ENCODE data around the gene COX6B2. TPM values are rescaled to one million over a fixed set of nuclear protein-coding genes. Genes with fewer than 3 reads are reported as not detected.

The COX6B2 gene
- total RNA-seq, 2 donors from 2014 or later = 3.1 to 7.4 TPM

GRCh38 chr19:55362990-55363716, 8.6 kb upstream of the COX6B2 start, which contains the start of gene GARIN5B:
GARIN5B (minus strand) TSS chr19:55363260; CDS start chr19:55363066, 194 bp downstream.
- Mint-ChIP-seq H3K4me1 (ENCODE audit: low read depth) (no peaks in the 10 kb centered on the region), H3K27ac (no peak within 1 kb of the TSS), H3K36me3 (ENCODE audit: insufficient read depth in 2 of 2) (no peaks in the 10 kb centered on the region), H3K4me3 (no peak within 1 kb of the TSS), H3K9me3 (no peaks in the 10 kb centered on the region), H3K27me3 (ENCODE audit: low read depth) (no peaks in the 10 kb centered on the region)
- DNase-seq (no peak), ATAC-seq (replicated peaks in 1 of 2) (no peak)

- Mint-ChIP-seq H3K27me3 (ENCODE audit: low read depth) (peaks cover 2% of the 10 kb centered on the region), H3K4me3 (no peak overlapping the region), H3K36me3 (ENCODE audit: insufficient read depth in 2 of 2) (no peaks in the 10 kb centered on the region), H3K4me1 (ENCODE audit: low read depth) (no peaks in the 10 kb centered on the region), H3K27ac (no peak overlapping the region), H3K9me3 (no peaks in the 10 kb centered on the region)
- ATAC-seq (replicated peaks in 1 of 2) (no peak), DNase-seq (no peak)
Measured at GRCh38 chr19:55362174-55362989, 7.9 kb upstream of the COX6B2 start.

DNA sequence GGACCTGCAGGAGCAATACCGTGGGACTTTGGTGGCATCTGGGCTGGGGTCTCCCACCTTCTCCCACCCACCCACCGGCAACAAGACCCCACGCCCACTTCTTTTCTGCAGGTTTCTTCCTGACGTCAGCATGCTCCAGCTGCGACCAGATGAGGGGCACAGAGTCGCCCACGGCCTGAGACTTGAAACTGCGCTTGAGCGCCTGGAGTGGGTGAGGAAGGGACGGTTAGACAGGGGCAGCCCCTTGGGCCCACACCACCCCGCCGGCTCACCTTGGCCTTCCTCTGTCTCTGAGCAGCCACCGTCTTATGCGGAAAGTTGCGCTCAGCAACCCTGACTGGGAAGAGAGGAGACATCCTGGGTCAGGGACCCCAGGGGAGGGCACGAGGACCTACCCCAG, 6.4 kb upstream of the COX6B2 start:
- no peak overlapping the region for H3K4me3 Mint-ChIP-seq
- no peak for ATAC-seq (replicated peaks in 1 of 2)
- no peak for DNase-seq
- no peaks in the 10 kb centered on the region for H3K36me3 Mint-ChIP-seq (ENCODE audit: insufficient read depth in 2 of 2)
- H3K4me1 Mint-ChIP-seq (ENCODE audit: low read depth) = no peaks in the 10 kb centered on the region
- peaks cover 13% of the 10 kb centered on the region for H3K27me3 Mint-ChIP-seq (ENCODE audit: low read depth)
- no peaks in the 10 kb centered on the region for H3K9me3 Mint-ChIP-seq
- H3K27ac Mint-ChIP-seq = no peak overlapping the region

GRCh38 chr19:55358943-55359908, 4.7 kb upstream of the COX6B2 start:
- Mint-ChIP-seq H3K4me1 (ENCODE audit: low read depth) (no peaks in the 10 kb centered on the region), H3K36me3 (ENCODE audit: insufficient read depth in 2 of 2) (no peaks in the 10 kb centered on the region), H3K4me3 (no peak overlapping the region), H3K27me3 (ENCODE audit: low read depth) (peaks cover 21% of the 10 kb centered on the region), H3K27ac (peak overlapping the region; percentile 28), H3K9me3 (no peaks in the 10 kb centered on the region)
- ATAC-seq (replicated peaks in 1 of 2) (no peak), DNase-seq (no peak)

- peaks cover 7% of the 10 kb centered on the region for H3K4me1 Mint-ChIP-seq (ENCODE audit: low read depth)
- no peak for DNase-seq
- ATAC-seq (replicated peaks in 1 of 2) = no peak
- no peak overlapping the region for H3K27ac Mint-ChIP-seq
- H3K27me3 Mint-ChIP-seq (ENCODE audit: low read depth) = peaks cover 21% of the 10 kb centered on the region
- no peaks in the 10 kb centered on the region for H3K36me3 Mint-ChIP-seq (ENCODE audit: insufficient read depth in 2 of 2)
- H3K9me3 Mint-ChIP-seq = no peaks in the 10 kb centered on the region
- H3K4me3 Mint-ChIP-seq = no peak overlapping the region
Measured at GRCh38 chr19:55358493-55358892, 4.0 kb upstream of the COX6B2 start.

DNA sequence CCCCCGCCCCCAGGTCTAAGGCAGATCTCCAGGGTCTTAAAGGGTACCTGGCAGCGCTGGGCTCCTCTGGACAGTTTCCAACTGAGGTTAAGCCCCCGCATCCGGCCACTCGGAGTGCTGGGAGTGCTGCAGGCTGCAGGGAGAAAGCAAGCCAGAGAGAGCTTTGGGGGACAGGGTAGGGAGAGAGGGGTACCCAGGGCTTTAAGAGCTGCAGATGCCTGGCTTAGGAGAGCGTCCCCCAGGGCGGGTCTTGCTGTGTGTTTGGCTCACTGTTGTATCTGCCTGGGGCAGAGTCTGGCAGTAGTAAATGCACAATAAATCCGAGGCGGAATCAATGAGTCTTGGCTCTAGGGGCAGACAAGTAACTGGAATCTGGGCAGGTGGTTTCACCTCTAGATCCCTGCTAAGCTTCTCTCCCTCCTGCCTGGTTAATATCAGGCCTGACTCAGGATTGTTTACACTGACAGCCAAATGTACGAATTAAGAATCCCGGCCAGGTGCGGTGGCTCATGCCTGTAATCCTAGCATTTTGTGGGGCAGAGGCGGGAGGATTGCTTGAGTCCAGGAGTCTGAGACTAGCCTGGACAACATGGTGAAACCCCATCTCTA, 798 bp upstream of the COX6B2 start:
- Mint-ChIP-seq H3K4me3 (peak overlapping the region in 1 of 2 donors; percentile 15), H3K9me3 (no peaks in the 10 kb centered on the region), H3K36me3 (ENCODE audit: insufficient read depth in 2 of 2) (no peaks in the 10 kb centered on the region), H3K27me3 (ENCODE audit: low read depth) (peaks cover 47% of the 10 kb centered on the region), H3K27ac (no peak overlapping the region), H3K4me1 (ENCODE audit: low read depth) (peaks cover 18% of the 10 kb centered on the region)
- no peak for DNase-seq
- no peak for ATAC-seq (replicated peaks in 1 of 2)

DNA sequence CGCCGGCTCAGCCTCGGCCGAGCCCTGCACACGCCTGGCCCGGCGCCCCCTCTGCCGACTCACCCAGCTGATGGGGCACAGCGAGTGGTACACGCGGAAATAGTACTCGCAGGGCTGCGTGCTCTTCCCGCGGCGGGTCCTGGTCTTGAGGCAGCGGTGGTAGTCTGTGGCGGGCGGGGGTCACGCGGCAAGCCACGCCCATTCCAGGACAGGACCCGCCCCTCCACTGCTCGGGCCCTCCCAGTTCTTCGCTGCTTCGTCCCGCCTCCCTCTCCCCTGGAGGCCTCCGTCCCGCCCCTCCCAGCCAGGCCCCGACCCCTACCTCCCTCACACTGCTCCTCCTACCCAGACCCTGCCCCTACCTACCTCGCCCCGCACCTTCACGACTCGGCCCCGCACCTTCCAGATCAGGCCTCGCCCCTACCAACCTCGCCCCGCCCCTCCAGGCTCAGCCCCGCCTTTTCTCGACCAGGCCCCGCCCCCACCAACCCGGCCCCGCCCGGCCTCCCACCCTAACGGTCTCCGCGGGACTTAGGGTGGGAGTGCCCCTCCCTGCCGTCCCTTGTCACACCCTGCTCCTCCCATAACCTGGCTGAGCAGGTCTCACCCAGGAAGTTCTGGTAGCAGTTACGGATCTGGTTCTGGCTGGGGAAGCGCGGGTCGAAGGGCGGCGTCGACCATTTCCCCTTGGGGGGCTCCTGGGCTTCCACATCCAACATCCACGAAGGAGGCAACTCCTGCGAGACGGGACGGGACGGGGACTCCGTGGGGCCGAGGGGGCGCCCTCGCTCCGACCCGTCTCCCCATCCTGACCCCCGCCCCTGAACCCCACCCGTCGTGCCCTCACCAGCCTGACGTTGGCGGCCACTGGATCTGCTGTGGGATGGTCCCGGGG, 469 bp downstream of the COX6B2 start:
- peak overlapping the region; percentile 83 to 86 for H3K4me3 Mint-ChIP-seq
- no peaks in the 10 kb centered on the region for H3K36me3 Mint-ChIP-seq (ENCODE audit: insufficient read depth in 2 of 2)
- H3K27ac Mint-ChIP-seq = no peak overlapping the region

DNA sequence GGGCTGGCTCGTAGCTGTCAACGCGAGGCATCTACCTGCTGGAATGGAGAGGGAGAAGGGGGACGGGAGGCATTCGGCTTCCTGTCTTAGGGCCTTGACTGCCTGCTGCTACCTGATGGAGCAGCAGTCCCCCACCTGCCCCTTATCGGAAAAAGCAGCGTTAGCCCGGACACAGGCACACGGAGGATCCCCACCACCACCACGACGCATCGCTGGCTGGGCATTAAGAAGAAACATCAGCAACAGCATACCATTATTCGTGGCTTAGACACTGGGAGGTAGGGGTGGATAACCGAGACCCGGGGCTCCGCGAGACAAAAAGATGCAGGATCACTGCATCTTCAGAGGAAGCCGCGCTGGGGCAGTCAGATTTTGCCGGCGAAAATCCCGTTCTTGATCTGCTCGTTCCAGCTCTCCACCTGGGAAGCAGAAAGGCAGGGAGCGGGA, 1.1 kb downstream of the COX6B2 start:
- peak overlapping the region; percentile 83 to 86 for H3K4me3 Mint-ChIP-seq
- no peaks in the 10 kb centered on the region for H3K36me3 Mint-ChIP-seq (ENCODE audit: insufficient read depth in 2 of 2)
- ATAC-seq (replicated peaks in 1 of 2) (peak in 1 of 2 donors; percentile 5), DNase-seq (no peak)
- peaks cover 18% of the 10 kb centered on the region for H3K4me1 Mint-ChIP-seq (ENCODE audit: low read depth)
- peaks cover 47% of the 10 kb centered on the region for H3K27me3 Mint-ChIP-seq (ENCODE audit: low read depth)
- H3K9me3 Mint-ChIP-seq = no peaks in the 10 kb centered on the region
- no peak overlapping the region for H3K27ac Mint-ChIP-seq

More for the DNA sequence above, 469 bp downstream of the COX6B2 start:
- DNase-seq = peak; percentile 72 to 77
- peak; percentile 85 to 88 for ATAC-seq (replicated peaks in 1 of 2)
- peaks cover 18% of the 10 kb centered on the region for H3K4me1 Mint-ChIP-seq (ENCODE audit: low read depth)
- peaks cover 47% of the 10 kb centered on the region for H3K27me3 Mint-ChIP-seq (ENCODE audit: low read depth)
- H3K9me3 Mint-ChIP-seq = no peaks in the 10 kb centered on the region

DNA sequence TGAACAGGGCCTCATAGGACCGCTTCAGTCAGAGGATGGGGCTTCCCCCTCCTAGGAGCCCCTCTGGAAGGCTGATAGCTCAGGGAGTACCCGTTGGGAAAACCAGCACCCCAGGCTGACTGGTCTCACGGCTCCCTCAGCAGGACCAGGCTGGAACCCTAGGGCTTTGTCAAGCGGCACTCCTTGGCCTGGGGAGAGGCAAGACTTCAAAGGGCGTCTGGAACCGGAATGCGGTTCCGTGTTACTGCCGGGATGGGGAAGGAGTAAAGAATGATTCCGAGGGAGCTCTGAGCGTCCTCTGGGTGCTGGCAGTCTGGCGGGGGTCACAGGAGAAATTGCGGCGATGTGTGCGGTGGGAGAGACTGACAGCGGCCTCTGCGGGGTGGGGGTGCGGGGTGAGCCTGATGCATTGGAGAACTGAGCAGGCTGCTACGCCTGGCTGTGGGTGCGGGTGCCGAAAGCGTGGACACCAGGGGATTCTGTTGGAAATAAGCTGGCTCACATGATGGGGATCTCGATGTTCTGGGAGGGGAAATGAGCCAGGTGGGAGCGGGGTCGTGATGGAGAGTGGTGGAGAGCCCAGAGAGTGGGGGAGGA, 1.9 kb downstream of the COX6B2 start:
- Mint-ChIP-seq H3K27me3 (ENCODE audit: low read depth) (peaks cover 47% of the 10 kb centered on the region), H3K9me3 (no peaks in the 10 kb centered on the region), H3K36me3 (ENCODE audit: insufficient read depth in 2 of 2) (no peaks in the 10 kb centered on the region), H3K4me1 (ENCODE audit: low read depth) (peaks cover 18% of the 10 kb centered on the region), H3K27ac (peak overlapping the region; percentile 30), H3K4me3 (peak overlapping the region; percentile 83 to 86)
- no peak for DNase-seq
- no peak for ATAC-seq (replicated peaks in 1 of 2)

DNA sequence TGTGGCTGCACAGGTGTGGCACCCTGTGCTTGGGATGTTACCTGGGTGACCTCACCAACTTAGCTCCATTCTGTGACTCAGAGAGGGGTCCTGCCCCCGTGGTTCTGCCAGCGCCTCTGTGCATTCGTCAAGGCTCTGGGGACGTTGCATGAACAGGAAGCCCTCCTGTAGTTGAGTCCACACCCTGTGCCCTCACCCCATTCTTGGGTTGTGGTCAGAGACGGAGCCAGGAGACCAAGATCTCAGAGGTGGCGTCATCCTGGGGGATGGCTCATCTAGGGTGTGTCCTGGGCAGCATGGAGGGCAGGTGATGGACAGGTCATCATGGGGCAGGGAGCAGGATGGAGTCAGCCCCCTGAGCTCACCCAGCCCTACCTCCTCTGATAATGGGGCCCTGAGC, 2.5 kb downstream of the COX6B2 start:
- Mint-ChIP-seq H3K4me1 (ENCODE audit: low read depth) (peaks cover 18% of the 10 kb centered on the region), H3K36me3 (ENCODE audit: insufficient read depth in 2 of 2) (no peaks in the 10 kb centered on the region), H3K4me3 (no peak overlapping the region), H3K9me3 (no peaks in the 10 kb centered on the region), H3K27me3 (ENCODE audit: low read depth) (peaks cover 42% of the 10 kb centered on the region), H3K27ac (no peak overlapping the region)
- ATAC-seq (replicated peaks in 1 of 2) (no peak), DNase-seq (no peak)

GRCh38 chr19:55350620-55351315, 3.8 kb downstream of the COX6B2 start:
- H3K4me3 Mint-ChIP-seq = no peak overlapping the region
- ATAC-seq (replicated peaks in 1 of 2) (no peak), DNase-seq (no peak)
- H3K9me3 Mint-ChIP-seq = no peaks in the 10 kb centered on the region
- peaks cover 18% of the 10 kb centered on the region for H3K4me1 Mint-ChIP-seq (ENCODE audit: low read depth)
- H3K27ac Mint-ChIP-seq = no peak overlapping the region
- no peaks in the 10 kb centered on the region for H3K36me3 Mint-ChIP-seq (ENCODE audit: insufficient read depth in 2 of 2)
- H3K27me3 Mint-ChIP-seq (ENCODE audit: low read depth) = peaks cover 33% of the 10 kb centered on the region

Measured in activated T-cell treated with anti-CD3 and anti-CD28 coated beads, Interleukin-2, amount 50 U/mL, for 72 hours (primary cell).